HG03442 (cell line): ENCODE data around the gene MARCHF4.
"Not testable (repeated sequence)": the region's sequence is repeated elsewhere in the genome, so short reads cannot be mapped to it uniquely, and the experiment has no call there.

ENCODE experiments used
- ATAC-seq: cut with Tn5 transposase; IDR thresholded peaks from one replicate; pipeline ENCODE4 v1.9.1; 2021; ENCODE audit warnings: mild to moderate bottlenecking, moderate library complexity; ENCODE audit not compliant: unreplicated experiment

MARCHF4 gene

DNA sequence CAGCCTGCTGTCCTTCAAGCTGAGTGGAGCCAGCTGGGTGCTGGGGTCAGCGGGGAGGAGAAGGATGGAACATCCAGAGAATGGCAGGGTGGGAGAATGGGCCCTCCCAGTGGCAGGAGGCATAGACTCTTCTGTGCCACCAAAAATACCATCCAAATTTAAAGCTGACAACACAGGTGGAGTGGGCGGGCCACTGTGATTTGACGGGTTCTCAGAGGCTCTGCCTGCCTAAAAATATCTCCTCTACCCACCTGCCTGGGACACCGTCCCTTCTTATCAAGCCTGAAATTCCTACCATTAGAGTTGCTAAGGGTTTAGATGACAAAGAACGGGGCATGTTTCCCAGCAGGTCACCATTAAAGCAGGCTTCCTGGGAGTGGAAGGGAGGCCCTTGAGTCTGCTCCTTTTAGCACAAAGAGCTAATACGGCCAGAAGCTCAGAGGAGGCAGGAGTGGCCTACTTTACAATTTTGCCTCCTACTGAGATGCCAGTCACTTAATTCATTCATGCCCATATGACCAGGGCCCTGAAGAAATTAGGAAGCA lies 19.8 kb upstream of the MARCHF4 start:
- ATAC-seq: no peak

DNA sequence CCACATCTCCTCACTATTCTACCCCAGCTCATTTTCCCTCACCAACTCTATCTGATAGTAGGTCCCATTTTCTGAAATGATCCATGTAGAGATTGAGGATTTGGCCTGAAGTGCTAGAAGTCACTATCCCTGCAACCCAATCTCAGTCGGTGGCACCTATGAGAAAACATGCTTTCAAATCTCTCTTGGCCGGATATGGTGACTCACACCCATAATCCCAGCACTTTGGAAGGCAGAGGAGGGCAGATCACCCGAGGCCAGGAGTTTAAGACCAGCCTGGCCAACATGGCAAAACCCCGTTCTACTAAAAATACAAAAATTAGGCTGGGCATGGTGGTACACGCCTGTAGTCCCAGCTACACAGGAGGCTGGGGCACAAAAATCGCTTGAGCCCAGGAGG lies 19.1 kb upstream of the MARCHF4 start:
- no peak for ATAC-seq

DNA sequence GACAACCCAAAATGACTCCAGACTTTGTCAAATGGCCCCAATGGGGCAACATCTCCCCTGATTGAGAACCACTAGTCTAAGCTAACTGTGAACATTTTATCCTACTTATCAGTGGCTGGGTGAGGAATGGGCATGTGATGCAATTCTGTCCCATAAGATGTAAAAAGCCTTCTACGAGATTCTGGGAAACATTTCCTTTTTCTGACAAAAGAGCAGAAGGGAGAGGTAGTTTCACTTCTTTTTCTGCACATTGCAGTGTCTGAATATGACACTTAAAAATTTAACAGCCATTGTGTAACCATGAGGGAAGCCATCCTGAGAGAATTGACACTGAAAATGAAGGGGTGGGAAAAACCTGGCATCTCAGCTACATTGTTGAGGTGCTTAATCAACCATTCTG lies 17.3 kb upstream of the MARCHF4 start:
- no peak for ATAC-seq

DNA sequence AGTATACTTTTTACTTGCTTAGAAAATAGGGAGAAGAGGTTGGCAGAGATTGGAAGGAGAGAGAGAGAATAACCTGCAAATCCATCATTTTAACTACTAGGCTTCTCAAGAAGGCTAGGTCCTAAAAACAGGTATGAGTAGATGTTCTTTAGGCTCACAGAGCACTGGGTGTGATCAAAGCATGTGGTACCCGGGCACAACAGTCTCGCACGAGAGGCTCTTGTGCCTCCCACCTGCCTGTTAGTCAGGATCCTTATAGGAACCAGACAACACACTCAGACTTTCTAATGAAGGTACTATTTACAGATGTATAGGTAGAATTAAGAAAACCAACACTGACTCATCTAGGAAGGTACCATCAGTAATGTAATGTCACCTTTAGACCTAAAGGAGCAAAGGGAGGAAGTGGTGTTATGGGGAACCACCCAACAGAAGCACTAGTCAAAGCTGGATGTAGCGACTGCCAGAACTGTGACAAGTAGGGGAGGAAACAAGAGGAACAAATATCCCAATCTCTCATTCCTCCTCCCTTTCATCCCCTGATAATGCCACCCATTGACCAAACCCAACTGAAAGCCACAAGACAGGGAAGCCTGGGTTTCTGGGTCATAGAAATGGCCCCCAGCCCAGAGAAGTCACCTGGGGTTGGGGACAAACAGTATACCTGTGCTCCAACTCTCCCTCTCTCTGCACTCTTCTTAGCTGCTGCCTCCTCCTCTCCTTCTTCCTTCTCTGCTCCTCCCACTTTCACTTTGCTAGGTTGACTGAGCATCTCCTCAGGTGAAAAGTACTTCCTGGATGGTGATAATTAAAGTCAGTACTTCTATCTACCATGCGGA lies 16.0 kb upstream of the MARCHF4 start:
- no peak for ATAC-seq

DNA sequence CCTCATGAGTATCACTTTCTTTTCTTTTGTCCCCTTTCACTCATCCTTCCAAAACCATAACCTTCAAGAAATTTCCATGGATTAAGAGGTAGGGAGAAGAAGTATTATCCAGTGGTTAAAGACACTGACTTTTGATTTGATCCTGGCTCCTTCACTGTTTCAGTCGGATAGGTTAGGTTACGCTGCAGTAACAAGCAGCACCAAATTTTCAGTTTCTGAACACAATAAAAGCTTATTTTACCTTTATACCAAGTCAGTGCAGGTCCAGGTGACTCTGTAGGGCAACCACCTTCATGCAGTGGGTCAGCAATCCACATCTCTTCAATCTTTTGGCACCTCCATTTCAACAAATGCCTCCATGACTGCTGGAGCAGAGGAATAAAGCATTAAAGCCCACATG lies 15.0 kb upstream of the MARCHF4 start:
- no peak for ATAC-seq

DNA sequence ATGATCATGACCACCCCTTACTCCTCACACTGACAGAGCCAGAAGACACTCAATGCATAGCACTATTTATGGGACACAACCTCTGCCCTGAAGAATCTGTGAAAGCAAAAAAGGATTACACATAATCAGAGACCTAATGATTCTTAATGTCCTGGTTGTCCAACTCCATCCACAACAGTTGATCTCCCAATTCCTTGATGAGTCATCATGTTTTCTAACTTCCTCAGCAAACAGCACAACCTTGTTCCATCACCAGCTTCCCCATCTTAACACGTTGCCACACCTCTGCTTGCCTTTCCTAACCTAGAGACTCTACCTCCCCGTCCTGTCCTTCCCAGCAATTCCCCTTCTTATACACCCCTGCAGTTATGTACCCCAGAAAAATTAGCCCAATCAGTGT lies 13.2 kb upstream of the MARCHF4 start:
- ATAC-seq: no peak

DNA sequence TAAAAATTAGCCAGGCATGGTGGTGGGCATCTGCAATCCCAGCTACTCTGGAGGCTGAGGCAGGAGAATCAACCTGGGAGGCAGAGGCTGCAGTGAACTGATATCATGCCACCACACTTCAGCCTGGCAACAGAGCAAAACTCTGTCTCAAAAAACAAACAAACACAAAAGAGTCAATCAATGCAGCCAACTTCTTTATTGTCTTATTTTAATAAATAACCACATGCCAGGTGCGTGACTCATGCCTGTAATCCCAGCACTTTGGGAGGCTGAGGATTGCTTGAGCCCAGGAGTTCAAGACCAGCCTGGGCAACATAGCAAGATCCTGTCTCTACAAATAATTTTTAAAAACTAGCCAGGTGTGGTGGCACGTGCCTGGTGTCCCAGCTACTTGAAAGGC lies 12.1 kb upstream of the MARCHF4 start:
- not testable (repeated sequence) for ATAC-seq

DNA sequence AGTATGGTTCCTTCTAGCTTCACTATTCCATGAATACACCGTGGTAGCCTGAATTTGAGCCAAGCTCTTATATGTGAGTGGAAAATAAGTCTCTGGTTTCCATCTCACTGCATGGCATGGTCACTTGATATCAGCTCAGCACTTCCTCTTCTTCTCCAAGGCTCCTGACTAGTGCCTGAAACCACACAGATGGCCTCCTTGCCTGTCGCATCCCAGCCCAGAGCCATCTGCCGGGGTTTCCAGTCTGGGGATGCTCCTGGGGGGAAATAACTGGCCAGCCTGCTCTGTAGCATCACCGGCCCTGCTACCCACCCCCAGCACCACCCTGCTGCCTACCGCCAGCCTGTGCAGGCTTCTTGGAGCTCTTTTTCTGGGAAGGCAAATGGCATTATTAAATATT lies 7.7 kb upstream of the MARCHF4 start:
- no peak for ATAC-seq

DNA sequence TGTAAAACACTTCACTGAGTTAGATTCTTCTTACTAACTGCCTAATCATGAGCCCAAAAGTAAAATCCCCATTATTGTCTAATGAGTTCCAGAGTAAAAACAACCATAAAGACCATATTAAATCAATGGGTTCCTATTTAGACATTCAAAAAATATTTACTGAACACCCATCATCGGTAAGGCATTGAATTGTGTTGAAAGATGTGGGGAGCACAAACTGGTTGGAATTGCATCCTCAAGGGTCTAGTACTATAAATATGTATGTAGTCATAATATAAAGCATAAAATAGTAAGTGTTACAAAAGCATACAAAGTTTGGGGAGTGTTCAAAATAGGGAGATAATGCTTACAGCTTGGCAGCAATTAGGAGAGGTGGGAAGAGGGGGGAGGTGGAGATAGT lies 3.0 kb upstream of the MARCHF4 start:
- ATAC-seq: no peak

DNA sequence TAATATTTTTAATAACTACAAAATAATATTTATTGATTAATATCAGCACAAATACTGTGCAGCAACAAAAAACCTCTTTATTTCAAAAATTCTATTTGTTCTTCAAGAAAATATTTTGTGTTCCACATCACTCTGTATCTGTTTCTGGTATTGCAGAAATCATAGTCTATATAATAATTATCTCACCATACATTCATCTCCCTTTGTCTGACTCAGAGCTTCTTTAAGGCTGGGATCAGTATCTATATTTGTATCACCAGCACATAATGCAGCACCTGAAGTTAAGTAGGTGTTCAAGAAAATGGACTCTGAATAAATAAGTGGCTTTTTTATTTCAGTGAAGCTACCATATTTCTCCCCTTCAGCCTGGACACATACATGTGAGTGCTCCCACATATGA lies 1.6 kb upstream of the MARCHF4 start:
- ATAC-seq: no peak

DNA sequence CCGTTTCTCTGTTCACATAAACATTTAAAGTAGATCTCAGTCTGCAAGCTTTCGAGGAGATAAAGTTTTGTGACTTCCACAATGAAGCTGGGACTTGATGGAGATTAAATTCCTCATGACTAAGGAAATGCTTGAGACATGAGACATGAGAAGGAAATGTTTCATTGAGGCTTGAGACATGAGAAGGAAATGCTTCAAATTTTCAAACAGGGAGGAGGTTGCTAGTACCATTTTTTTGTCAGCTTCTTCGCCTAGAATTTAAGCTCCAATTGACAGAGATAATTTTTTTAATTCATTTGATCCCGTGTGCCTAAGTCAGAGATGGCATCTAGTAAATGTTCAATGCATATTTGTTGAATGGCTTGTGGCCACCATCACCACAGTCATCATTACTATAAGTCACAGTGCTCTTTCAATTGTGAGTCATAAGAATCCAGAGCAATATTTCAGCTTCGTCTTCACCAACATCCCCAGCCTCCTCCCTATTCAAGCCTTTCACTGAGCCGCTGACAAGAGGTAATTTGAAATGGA lies 543 bp upstream of the MARCHF4 start:
- no peak for ATAC-seq

DNA sequence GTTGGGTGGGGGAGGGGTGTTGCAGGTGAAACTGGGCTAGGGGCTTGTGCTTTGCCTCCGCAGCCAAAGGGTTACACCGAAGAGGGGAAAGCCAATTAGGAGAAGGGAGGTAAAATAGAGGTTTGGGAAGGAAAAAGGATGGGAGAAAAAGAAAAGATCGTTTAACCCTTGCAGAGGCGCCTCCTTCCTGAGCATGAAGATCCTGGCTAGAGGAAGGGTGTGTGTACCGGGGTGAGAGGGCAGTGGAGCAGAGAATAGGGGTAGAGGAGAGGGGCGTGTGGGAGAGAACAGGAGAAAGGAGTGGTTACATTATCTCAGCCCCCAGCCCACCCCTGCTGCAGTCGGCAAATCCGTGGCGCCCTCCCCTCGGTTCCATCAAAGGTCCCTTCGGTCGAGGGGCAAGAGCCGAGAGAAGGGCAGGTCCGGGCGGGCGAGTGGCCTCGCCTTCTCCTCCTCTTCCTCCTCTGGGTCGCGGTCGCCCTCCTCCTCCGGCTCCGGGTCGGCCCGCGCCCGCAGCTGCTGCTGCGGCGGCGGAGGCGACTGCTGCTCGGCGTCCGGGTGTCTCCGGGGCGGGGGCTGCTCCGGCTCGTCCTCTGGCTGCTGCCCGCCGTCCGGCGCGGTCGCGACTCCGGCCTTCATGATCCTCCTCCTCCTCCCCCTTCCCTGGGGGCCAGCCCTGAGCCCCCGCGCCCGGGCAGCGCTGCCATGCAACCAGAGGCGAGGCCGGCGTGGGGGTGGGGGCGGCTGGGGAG lies 1.1 kb downstream of the MARCHF4 start:
- no peak for ATAC-seq

DNA sequence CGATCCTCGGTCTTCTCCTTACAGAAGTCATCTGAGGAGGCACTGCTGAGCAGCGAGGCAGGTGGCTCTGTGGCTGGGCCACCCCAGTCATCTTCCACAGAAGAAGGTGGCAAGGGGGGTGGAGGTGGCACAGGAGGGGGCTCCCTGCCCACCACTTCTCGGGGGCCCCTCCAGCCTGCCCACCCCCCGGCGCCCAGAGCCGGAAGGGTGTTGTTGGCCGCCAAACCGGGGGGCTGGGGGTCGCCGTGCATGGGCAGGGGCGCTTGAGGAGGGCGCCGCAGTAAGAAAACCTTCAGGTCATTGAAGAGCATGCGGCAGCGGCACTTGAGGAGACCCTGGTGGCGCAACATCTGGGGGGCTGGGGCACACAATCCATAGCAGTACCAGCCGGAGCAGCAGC lies 2.5 kb downstream of the MARCHF4 start:
- ATAC-seq: no peak

DNA sequence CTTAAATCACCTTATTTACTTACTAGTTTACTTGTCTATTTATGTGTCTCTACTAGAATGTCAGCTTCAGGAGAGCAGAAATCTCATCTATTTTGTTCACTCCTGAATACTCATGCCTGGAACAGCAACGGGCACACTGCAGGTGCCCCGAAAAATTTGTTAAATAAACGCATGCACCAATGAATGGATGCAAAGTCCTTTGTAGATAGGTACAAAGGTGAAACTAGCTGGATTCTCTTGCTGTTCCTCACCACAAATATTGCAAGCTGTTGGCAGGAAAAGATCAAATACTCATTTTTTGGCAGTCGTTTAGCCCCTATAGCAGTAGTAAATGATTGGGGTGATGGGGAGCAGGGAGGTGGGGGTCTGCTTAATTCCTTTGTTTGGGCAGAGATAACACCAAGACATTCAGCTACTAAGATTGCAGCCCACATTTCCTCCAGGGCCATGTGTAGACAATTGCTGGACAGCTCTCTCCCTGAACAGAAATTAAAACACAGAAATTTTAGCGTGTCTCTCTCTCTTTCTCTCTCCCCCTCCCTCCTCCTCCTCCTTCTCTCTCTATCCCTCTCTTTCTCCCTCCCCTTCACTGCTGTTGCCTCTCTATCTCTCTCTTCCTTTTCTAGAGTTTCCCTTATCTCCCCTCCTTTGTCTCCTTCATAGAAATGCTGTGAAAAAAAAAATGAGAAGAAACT lies 5.4 kb downstream of the MARCHF4 start:
- no peak for ATAC-seq

DNA sequence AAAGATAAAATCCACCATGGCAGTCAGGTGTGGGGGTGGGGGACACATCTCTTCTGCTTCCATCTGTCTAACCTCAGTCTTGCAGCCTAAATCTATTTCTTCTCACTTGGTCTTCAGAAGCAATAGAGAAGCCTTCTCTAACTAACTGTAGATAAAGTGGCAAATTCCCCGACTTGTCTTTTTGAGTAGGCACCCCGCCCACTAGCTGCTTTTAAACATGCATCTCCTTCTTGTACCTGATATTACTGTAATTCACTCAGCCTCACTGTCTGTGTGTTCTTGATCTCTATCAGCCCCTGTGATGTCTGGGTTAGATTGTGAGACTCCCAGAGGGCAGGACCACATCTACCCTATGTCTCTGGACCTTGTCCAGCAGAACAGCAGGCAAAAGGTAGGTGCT lies 6.8 kb downstream of the MARCHF4 start:
- ATAC-seq: no peak

DNA sequence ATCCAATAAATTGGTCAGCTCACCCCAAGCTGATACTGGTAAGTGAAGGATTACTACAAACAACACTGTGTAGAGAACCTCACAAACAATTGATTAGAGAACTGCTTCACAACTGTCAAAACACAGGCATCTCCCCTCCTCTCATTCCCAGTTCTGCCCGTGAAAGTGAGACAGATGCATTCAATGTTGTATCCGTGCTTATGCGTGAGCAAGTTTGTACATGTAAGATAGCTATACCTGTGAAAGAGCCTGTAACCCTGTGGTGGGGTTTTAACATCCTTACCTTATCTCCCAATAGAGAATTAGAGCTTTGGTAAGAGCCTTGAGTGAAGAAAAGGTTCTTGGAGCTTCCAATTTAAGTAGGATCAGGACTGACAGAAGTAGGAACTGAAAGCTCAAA lies 9.1 kb downstream of the MARCHF4 start:
- no peak for ATAC-seq

DNA sequence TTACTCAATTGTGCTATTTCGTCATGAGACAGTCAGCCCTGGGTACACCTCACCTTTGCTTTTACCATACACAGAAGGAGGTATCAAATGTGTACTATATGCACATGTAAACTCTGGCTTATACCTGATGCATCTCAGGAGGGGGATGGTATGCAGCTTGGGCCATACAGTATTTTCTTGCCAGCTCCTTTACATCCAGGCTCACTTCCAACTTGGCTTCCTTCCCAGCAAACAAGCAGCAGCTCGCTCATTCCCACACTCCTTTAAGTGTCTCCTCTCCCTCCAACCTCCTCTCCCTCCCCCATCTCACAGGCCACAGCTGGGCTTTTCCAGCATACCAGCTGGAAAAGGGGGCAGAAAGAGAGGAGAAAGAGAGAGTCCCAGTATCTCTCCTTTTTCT lies 9.6 kb downstream of the MARCHF4 start:
- ATAC-seq: no peak

DNA sequence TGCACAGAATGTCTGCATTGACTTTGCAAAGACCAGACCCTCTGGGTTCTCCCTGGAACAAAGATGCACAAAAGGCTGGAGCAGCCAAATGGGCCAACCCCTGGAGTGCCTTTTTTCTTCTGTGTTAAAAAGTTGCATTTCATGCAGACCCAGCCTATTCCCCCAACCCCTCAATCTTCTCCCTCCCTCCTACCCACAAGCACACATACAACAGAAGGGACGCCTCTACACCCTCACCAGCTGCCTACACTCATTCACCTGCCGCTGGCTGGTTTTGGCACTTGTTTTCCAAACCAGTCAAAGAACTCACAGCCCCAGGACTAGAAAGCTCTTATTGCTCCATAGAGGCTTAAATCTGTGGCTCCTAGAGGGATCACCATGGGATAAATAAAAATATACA lies 16.6 kb downstream of the MARCHF4 start:
- ATAC-seq: no peak

DNA sequence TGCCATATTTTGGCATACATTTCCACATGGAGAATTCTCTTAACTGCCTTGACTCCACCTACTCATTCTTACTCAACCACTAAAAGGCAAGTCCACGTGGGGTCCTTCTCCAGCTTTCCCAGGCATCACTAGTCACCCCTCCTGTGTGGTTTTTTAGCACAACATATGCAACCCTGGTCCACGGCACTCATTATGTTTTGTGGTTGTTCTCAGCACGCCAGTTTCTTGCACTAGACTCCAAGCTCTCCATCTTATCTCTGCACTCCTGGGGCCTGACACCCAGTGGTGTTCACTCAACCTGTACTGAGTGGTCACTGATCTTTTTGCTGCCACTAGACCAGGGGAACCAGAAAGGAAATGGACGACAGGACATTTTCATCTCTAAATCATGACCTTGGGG lies 18.0 kb downstream of the MARCHF4 start:
- ATAC-seq: no peak

DNA sequence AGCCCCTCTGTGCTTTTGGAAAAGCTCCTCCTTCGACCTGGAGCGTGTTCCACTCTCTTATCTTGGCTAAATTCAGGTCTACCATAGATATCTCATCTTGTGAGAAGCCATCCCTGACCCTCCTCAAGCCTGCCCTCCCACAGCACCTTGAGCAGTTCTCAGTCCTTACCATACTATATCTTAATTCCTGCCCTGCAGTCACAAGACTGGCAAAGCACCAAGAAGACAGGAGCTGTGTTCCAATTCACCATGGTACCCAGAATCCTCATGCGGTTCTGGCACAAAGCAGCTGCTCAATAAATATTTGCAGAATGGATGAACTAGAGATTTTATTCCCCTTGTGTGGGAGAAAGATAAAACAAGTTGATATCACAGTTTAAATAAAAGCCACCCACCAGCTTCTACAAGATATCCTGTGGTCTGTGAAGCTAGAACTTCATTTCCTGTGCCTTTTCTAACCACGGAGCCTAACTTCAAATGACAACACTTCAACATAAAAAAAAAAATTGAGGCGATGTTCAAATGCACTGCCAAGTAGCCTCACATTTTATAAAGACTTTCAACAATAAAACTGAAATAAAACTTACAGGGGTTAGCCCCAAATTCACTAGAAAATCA lies 19.5 kb downstream of the MARCHF4 start:
- no peak for ATAC-seq
